NCI-H2196 (cell line): Measurements from ENCODE around the gene C14orf39.
"Not testable (repeated sequence)": the region's sequence is repeated elsewhere in the genome, so short reads cannot be mapped to it uniquely, and the experiment has no call there.

Experiments
- DNase-seq: peaks from one replicate; lab custom pipeline; 2025; ENCODE audit not compliant: unreplicated experiment; lab: John Stamatoyannopoulos, UW

The C14orf39 gene

DNA sequence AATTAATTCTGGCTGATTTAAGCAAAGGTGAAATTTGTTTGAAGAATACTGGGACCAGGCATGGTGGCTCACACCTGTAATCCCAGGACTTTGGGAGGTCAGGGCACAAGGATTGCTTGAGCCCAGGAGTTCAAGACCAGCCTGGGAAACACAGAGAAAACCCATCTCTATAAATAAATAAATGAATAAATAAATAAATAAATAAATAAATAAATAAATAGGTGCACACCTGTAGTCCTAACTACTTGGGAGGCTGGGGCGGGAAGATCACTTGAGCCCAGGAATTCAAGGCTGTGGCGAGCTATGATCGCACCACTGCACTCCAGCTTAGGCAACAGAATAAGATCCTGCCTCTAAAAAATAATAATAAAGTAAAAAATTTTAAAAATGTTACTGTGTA lies 4.4 kb upstream of the C14orf39 start:
- no peak for DNase-seq

DNA sequence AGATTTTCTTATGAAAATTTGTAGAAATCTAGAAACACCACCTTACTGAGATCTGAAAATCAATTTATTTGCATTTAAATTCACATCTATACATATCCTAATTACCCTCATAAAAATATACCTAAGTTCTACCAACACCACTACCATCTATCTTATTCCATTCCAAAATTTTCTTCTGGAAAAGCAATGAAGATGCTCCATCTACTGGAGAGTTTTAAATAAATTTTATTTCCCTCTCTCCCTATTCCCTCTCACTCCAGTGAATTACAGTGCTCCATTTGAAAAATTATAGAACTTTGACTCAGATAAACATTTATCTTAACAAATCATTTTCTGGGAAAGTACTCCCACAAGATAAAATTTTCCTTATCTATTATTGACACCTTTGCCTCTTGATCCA lies 2.3 kb upstream of the C14orf39 start:
- no peak for DNase-seq

DNA sequence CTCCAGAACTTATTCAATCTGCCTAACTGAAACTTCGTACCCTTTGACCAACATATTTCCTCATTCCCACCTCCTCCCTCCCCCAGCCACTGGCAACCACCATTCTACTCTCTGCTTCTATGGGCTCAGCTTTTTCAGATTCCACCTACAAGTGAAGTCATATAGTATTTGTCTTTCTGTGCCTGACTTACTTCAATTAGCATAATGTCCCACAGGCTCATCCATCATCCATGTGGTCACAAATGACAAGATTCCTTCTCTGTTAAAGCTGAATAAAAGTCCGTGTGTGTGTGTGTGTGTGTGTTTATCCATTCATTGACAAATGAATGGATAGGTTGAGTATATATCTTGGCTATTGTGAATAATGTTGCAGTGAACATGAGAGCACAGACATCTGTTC lies 1.3 kb upstream of the C14orf39 start:
- DNase-seq: no peak

DNA sequence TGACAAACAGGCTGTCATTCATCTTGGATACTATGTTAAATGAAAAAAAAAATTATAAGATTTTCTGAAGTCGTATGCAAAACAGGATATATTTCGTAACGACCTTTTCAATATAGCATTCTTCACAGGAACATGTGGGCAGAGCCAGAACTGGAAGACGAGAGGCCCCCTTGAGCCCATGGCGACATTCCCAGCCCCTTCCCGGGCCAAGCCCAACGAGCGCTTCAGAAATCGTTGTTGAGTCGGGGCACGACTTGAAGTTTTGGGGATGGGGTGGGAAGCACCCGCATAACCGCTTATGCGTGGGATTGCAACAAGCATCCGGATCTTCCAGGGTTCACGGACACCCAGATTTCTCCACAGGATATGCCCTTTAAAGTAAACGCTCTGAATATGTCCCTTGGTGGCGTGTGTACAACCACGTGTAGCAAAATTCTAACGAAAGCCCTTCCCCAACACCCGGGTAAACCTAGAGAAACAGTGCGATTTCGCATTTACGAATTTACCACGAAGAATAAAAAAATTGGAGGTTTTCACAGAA lies 736 bp downstream of the C14orf39 start:
- no peak for DNase-seq

DNA sequence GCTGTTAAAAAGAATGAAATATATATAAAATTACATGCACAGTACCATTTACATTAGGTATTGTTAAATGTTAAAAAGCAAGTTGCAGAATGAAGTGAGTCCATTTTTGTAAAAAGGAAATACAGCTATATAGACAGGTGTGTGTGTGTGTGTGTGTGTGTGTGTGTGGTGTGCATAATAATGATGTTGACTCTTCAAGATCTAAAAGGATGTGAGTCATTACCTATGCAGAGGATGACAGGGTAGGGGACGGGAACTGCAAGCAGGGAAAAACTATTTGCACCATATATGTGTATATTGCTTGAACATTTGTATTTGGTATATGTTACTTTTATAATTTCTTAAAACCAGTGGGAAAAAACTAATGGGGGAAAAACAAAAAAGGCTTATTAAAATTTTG lies 3.1 kb downstream of the C14orf39 start:
- no peak for DNase-seq

DNA sequence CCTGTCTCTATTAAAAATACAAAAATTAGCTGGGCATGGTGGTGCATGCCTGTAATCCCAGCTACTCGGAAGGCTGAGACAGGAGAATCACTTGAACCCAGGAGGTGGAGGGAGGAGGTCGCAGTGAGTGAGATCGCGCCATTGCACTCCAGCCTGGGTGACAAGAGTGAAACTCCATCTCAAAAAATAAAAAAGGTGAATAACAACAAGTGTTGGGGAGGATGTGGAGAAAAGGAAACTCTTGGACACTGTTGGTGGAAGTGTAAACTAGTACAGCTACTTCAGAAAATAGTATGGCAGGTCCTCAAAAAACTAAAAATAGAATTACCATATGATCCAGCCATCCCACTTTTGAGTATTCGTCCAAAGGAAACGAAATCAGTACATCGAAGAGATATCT lies 5.6 kb downstream of the C14orf39 start:
- not testable (repeated sequence) for DNase-seq

DNA sequence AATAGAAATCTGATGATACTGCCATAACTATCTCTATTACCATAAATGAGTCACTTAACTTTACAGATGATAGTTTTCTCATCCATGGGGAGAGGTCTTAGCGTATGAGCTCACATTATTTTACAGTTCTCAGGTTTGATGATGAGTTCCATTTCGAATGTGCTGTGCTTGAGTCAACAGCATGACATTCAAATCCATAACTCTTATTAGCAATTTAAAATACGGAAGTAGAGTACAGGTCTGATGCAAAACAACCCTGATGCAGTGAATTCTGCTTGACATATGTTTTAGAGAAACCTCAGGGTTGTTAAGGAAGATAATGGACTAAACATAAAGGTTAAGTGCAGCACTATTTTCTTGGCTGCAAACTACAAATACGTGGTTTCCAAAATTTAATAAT lies 30.0 kb downstream of the C14orf39 start:
- no peak for DNase-seq

DNA sequence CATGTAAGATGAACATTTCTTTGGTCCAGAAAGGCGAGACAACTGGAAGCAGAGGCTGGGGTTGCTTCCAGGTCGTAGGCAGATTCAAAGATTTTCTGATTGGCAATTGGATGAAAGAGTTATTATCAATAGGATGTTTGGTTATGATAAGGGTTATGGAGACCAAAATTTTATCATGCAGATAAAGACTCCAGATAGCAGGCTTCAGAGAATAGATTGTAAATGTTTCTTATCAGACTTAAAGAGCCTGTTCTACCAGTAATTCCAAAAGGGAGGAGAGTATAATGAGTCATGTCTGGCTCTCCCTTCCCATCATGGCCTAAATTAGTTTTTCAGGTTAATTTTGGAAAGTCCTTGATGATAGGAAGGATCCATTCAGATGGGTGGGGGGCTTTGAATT lies 55.6 kb downstream of the C14orf39 start:
- no peak for DNase-seq

DNA sequence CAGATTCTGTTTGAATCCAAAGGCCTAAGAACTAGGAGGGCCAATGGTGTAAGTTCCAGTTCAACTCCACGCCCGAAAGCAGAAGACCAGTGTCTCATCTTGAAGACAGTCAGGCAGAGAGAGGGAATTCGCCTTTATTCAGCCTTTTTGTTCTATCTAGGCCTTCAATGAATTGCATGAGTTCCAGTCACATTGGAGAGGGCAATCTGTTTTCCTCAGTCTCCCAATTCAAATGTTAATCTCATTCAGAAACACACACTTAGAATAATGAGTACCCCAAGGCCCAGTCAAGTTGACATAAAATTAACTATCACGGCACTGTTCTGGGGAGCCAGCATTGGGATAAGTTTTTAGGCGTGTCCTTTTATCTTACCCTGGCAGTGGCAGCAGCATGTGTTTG lies 65.8 kb downstream of the C14orf39 start:
- DNase-seq: no peak

DNA sequence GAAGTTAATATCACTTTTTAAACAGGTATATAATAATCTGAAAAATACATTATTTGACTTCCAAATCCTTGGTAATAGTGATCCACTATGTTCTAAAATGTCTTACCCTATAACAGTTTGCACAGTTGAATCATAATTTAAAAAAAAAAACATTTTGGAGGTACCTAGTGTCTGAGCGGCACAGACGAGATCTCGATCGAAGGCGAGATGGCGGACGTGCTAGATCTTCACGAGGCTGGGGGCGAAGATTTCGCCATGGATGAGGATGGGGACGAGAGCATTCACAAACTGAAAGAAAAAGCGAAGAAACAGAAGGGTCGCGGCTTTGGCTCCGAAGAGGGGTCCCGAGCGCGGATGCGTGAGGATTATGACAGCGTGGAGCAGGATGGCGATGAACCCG lies 88.3 kb downstream of the C14orf39 start:
- DNase-seq: not testable (repeated sequence)

DNA sequence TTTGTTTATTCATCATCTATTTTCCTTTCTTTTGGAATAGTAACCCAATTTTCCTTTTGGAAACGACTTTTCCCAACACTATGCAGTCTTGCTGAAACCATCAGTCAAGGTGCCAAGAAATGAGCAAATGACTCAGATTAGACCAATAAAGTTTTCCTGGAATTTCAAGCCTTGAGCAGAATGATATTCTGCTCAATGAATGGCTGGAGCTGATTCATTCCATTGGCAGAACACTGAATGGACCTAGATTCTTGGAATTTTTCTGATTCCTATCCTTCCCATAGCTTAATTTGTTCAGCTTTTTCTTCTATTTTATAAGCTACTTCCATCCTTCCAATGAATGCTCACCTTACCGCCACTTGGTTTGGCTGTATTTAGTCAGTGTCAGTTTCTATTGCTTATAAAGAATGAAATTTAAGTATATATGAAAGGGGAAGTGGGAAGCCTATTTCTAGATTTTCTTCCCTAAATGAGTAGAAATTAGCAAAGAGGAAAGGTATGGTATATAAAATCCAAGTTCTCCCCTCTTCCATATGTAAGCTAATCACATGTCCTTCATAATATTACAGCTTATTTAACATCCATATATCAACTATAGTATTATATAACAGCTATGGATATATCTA lies 89.0 kb downstream of the C14orf39 start:
- no peak for DNase-seq
